Measurements from ENCODE around the gene TMEM212. TPM values are rescaled to one million over a fixed set of nuclear protein-coding genes. Genes with fewer than 3 reads are reported as not detected.

TMEM212 gene
- total and polyA plus RNA-seq, 9 of the 15 experiments (the other 6 are each of a cell fraction or from before 2014, with no cell fraction given) = not detected

DNA sequence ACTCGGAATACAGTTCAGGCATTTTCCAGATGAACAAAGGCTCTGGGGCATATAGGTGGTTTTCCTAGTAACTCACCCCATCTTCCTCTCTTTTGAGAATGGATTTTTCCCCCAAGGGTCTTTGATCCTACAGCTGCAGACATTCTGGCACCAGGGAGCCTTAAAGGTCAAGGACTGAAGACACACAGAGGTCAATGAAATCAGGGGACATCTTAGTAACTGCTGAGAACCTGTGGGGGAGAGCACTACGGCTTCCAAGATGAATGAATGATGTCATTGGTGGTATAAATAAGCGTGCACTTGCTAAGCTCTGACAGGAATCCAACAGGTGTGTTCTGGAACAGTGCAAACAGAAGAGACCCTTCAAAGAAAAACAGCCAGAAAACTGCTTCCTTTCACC is 36.3 kb downstream of the TMEM212 start:
- CTCF ChIA-PET (ENCODE audit: low intra/inter-chr PET ratio) = no interaction called here
- no peak for DNase-seq (ENCODE audit: extremely low read depth in 1 of 4, low spot score in 3 of 4)
- Histone ChIP-seq H3K9me1 (ENCODE audit: control insufficient read depth, insufficient read depth, low read length) (no peaks in the 10 kb centered on the region), H3K36me3 (ENCODE audit: control insufficient read depth, insufficient read depth, low read length) (no peaks in the 10 kb centered on the region), H3K9me3 (replicated peaks; ENCODE audit: control insufficient read depth, insufficient read depth, low read depth, low read length) (no peaks in the 10 kb centered on the region), H2AFZ (ENCODE audit: low read depth, low read length) (no peak overlapping the region), H4K20me1 (replicated peaks; ENCODE audit: control insufficient read depth, insufficient read depth, low read length) (no peaks in the 10 kb centered on the region), H3K27me3 (ENCODE audit: control insufficient read depth in 2 of 2, insufficient read depth in 2 of 2, low read length in 2 of 2) (no peaks in the 10 kb centered on the region; a peak in 1 of 5 replicates), H3K4me2 (ENCODE audit: insufficient read depth, low read length) (no peak overlapping the region), H3K4me3 (no peak overlapping the region), H3K4me1 (replicated peaks in 1 of 2; ENCODE audit: control insufficient read depth in 2 of 2, insufficient read depth in 2 of 2, low read length in 2 of 2) (peaks cover 0 to 2% of the 10 kb centered on the region in 2 experiments; a peak in 2 of 5 replicates), H3K27ac (ENCODE audit: extremely low read depth, low read depth, low read length) (no peak overlapping the region), H3K79me2 (ENCODE audit: control insufficient read depth, insufficient read depth, low read length) (no peaks in the 10 kb centered on the region), H3K9ac (ENCODE audit: insufficient read depth in 1 of 2, low read depth in 2 of 2, low read length in 2 of 2) (no peak overlapping the region)
- in situ Hi-C loops (cut with MboI) (no loop called here), intact Hi-C loops (cut with micrococcal nuclease) (no loop called here)
- TF ChIP-seq, protein P1, sequence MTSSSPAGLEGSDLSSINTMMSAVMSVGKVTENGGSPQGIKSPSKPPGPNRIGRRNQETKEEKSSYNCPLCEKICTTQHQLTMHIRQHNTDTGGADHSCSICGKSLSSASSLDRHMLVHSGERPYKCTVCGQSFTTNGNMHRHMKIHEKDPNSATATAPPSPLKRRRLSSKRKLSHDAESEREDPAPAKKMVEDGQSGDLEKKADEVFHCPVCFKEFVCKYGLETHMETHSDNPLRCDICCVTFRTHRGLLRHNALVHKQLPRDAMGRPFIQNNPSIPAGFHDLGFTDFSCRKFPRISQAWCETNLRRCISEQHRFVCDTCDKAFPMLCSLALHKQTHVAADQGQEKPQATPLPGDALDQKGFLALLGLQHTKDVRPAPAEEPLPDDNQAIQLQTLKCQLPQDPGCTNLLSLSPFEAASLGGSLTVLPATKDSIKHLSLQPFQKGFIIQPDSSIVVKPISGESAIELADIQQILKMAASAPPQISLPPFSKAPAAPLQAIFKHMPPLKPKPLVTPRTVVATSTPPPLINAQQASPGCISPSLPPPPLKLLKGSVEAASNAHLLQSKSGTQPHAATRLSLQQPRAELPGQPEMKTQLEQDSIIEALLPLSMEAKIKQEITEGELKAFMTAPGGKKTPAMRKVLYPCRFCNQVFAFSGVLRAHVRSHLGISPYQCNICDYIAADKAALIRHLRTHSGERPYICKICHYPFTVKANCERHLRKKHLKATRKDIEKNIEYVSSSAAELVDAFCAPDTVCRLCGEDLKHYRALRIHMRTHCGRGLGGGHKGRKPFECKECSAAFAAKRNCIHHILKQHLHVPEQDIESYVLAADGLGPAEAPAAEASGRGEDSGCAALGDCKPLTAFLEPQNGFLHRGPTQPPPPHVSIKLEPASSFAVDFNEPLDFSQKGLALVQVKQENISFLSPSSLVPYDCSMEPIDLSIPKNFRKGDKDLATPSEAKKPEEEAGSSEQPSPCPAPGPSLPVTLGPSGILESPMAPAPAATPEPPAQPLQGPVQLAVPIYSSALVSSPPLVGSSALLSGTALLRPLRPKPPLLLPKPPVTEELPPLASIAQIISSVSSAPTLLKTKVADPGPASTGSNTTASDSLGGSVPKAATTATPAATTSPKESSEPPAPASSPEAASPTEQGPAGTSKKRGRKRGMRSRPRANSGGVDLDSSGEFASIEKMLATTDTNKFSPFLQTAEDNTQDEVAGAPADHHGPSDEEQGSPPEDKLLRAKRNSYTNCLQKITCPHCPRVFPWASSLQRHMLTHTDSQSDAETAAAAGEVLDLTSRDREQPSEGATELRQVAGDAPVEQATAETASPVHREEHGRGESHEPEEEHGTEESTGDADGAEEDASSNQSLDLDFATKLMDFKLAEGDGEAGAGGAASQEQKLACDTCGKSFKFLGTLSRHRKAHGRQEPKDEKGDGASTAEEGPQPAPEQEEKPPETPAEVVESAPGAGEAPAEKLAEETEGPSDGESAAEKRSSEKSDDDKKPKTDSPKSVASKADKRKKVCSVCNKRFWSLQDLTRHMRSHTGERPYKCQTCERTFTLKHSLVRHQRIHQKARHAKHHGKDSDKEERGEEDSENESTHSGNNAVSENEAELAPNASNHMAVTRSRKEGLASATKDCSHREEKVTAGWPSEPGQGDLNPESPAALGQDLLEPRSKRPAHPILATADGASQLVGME (CRISPR knock-in tag; IDR thresholded peaks at IDR 0.05) = no peak
- TF ChIP-seq ZNF24 (IDR thresholded peaks at IDR 0.05) = peak; percentile 37; the same call in 1 of the 2 replicates
- TF ChIP-seq, protein P2, sequence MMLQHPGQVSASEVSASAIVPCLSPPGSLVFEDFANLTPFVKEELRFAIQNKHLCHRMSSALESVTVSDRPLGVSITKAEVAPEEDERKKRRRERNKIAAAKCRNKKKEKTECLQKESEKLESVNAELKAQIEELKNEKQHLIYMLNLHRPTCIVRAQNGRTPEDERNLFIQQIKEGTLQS (IDR thresholded peaks at IDR 0.05) = 0 out of 2 replicates have a peak, but pooled peaks have one; percentile 19
- TF ChIP-seq, protein P2 (CRISPR knock-in tag; conservative IDR thresholded peaks at IDR 0.05) = no peak
- 0 out of 2 replicates have a peak, but pooled peaks have one; percentile 25 for TF ChIP-seq ATF7 (IDR thresholded peaks at IDR 0.05)
- peak; percentile 41; the same call in 1 of the 2 replicates for TF ChIP-seq ESRRA (IDR thresholded peaks at IDR 0.05; ENCODE audit: borderline replicate concordance, low read depth)
- POLR2A ChIA-PET = interaction anchor here (0.8 kb wide), 1 partner anchor 17 kb away, joined by 3 read pairs; no protein-coding TSS in a partner anchor
- 7% methylated on average over 3 of the region's 3 CpGs for WGBS (ENCODE audit: insufficient coverage, low coverage, missing lambda C conversion rate)
- FAIRE-seq = no peak
- no peak for ATAC-seq
- no TSS peak for BruUV-seq (replicated peaks)
